ENCODE results near the gene CHST11. TPM values are rescaled to one million over a fixed set of nuclear protein-coding genes. Genes with fewer than 3 reads are reported as not detected.

CHST11 gene
- total RNA-seq, 1 donor from 2014 or later: 44.3 TPM

- no peak overlapping the region for H3K4me3 ChIP-seq (ENCODE audit: low read depth, low read length)
- TF ChIP-seq, protein P1, sequence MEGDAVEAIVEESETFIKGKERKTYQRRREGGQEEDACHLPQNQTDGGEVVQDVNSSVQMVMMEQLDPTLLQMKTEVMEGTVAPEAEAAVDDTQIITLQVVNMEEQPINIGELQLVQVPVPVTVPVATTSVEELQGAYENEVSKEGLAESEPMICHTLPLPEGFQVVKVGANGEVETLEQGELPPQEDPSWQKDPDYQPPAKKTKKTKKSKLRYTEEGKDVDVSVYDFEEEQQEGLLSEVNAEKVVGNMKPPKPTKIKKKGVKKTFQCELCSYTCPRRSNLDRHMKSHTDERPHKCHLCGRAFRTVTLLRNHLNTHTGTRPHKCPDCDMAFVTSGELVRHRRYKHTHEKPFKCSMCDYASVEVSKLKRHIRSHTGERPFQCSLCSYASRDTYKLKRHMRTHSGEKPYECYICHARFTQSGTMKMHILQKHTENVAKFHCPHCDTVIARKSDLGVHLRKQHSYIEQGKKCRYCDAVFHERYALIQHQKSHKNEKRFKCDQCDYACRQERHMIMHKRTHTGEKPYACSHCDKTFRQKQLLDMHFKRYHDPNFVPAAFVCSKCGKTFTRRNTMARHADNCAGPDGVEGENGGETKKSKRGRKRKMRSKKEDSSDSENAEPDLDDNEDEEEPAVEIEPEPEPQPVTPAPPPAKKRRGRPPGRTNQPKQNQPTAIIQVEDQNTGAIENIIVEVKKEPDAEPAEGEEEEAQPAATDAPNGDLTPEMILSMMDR (conservative IDR thresholded peaks at IDR 0.05; ENCODE audit: low read depth, low read length): no peak
- no peak for DNase-seq (ENCODE audit: low read depth)
These were observed 251.2 kb downstream of the CHST11 start for GRCh38 chr12:104707794-104708558.

DNA sequence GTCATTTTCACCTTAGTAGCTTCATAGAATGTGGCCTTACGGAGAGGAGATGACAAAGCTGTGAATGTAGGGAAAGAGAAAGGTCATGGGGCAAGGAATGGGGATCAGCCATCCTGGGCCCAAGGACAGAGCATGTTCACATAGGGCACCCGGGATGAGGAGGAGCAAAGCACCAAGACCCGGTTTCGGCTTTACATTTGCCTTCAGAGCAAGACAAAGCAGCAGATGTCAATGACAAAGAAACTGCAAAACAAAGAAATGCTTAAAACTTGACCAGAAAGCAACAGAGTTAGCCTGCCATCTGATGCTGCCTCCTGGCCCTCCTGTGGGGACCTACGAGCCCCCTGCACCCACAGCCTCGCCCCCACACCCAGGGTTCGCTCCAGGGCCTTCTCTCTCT is 252.1 kb downstream of the CHST11 start:
- H3K4me3 ChIP-seq (ENCODE audit: low read depth, low read length): no peak overlapping the region
- no peak for DNase-seq (ENCODE audit: low read depth)
- TF ChIP-seq, protein P1 (conservative IDR thresholded peaks at IDR 0.05; ENCODE audit: low read depth, low read length): no peak

GRCh38 chr12:104709692-104710435 is 253.1 kb downstream of the CHST11 start:
- TF ChIP-seq, protein P1 (conservative IDR thresholded peaks at IDR 0.05; ENCODE audit: low read depth, low read length): no peak
- DNase-seq (ENCODE audit: low read depth): no peak
- H3K4me3 ChIP-seq (ENCODE audit: low read depth, low read length): no peak overlapping the region

- TF ChIP-seq, protein P1 (conservative IDR thresholded peaks at IDR 0.05; ENCODE audit: low read depth, low read length): no peak
- DNase-seq (ENCODE audit: low read depth): no peak
- H3K4me3 ChIP-seq (ENCODE audit: low read depth, low read length): no peak overlapping the region
These were observed 254.4 kb downstream of the CHST11 start for GRCh38 chr12:104710940-104711689.

DNA sequence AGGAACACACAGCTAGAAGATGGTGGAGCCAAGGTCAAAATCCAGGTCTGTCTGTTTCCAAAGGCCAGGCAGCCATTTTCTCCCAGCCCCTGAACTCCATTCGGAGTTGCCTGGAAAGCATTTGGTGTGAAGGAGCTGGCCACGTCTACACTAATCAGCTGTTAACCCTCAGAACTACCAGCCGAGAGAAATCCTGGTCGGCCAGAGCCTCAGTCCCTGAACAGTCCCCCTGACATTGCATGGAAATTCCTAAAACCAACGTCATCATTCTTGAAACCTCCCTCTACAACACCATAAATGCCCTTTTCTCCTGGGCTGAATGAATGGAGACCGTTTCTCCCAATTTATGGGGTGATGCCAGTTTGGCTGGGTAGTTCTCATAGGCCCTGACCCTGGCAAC is 255.7 kb downstream of the CHST11 start:
- H3K4me3 ChIP-seq (ENCODE audit: low read depth, low read length): no peak overlapping the region
- TF ChIP-seq, protein P1 (conservative IDR thresholded peaks at IDR 0.05; ENCODE audit: low read depth, low read length): no peak
- no peak for DNase-seq (ENCODE audit: low read depth)

DNA sequence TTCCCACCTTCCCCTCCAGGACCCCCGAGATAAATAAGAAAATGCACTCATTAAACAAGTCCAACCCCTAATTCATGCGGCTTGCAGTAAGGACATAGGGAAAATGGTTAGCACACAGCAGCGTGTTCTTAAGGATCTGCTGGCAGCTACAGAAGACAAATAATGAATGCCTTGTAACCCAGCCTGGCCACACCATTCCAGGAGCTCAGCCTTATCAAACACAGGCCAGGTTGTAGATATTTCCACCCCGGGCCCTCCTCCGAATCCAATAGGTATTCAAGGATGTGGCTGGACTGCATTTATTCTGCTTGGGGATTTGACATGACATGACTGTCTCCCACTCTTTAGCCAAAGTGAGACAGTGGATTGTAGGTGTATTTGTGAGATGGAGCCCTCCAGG is 256.2 kb downstream of the CHST11 start:
- TF ChIP-seq, protein P1 (conservative IDR thresholded peaks at IDR 0.05; ENCODE audit: low read depth, low read length): no peak
- no peak for DNase-seq (ENCODE audit: low read depth)
- no peak overlapping the region for H3K4me3 ChIP-seq (ENCODE audit: low read depth, low read length)
